HL-60 (cell line): ENCODE data around the gene ARMH3.

Source experiments
- CTCF ChIP-seq: IDR thresholded peaks from one replicate; pipeline ENCODE4 v1.5.1; 2011; ENCODE audit warnings: low read length, control low read depth, inconsistent platforms; ENCODE audit not compliant: insufficient read depth
- GABPA ChIP-seq: IDR thresholded peaks from 2 replicates; pipeline ENCODE4 v1.6.1; 2012; ENCODE audit warnings: low read depth

GRCh38 chr10:101875068-101875688 lies 180.8 kb downstream of the ARMH3 start:
- TF ChIP-seq CTCF, result no peak
- no peak for TF ChIP-seq GABPA
